Activated naive CD8-positive, alpha-beta T cell treated with anti-CD3 and anti-CD28 coated beads for 36 hours (primary cell): Measurements from ENCODE around the gene SLC4A7. TPM values are rescaled to one million over a fixed set of nuclear protein-coding genes. Genes with fewer than 3 reads are reported as not detected.
A peak's percentile ranks its signal among the peaks of the same experiment; 100 is the strongest.
"Not testable (repeated sequence)": the region's sequence is repeated elsewhere in the genome, so short reads cannot be mapped to it uniquely, and the experiment has no call there.

Source experiments
- DNase-seq: peaks from one replicate; pipeline ENCODE4 v3.0.0; 2021
- H3K27ac Mint-ChIP-seq: one replicate; pipeline ENCODE4 v1.8.0; 2022; ENCODE audit warnings: mild to moderate bottlenecking, moderate library complexity, mixed read lengths
- H3K27me3 Mint-ChIP-seq: one replicate; pipeline ENCODE4 v1.8.0; 2022; ENCODE audit warnings: mild to moderate bottlenecking, mixed read lengths
- H3K36me3 Mint-ChIP-seq: one replicate; pipeline ENCODE4 v1.8.0; 2021; ENCODE audit warnings: mild to moderate bottlenecking, mixed read lengths
- H3K4me1 Mint-ChIP-seq: one replicate; pipeline ENCODE4 v1.8.0; 2021; ENCODE audit warnings: mixed read lengths
- H3K4me3 Mint-ChIP-seq: one replicate; pipeline ENCODE4 v1.8.0; 2022; ENCODE audit warnings: mild to moderate bottlenecking, moderate library complexity, mixed read lengths
- H3K9me3 Mint-ChIP-seq: one replicate; pipeline ENCODE4 v1.8.0; 2022; ENCODE audit warnings: mixed read lengths
- total RNA-seq, 2 experiments: library from RNA; stranded (reverse); gene quantifications; one replicate each; pipeline ENCODE4 v1.2.3, GENCODE V29; 2021

Gene SLC4A7
- total RNA-seq, 2 experiments from 2014 or later, result 41.8 to 45.7 TPM

GRCh38 chr3:27464646-27465045 lies 19.5 kb downstream of the SLC4A7 start:
- no peak for DNase-seq
- Mint-ChIP-seq H3K27me3 (no peaks in the 10 kb centered on the region), H3K4me3 (no peak overlapping the region), H3K9me3 (no peaks in the 10 kb centered on the region), H3K27ac (no peak overlapping the region), H3K4me1 (peaks cover 11% of the 10 kb centered on the region), H3K36me3 (peaks cover 17% of the 10 kb centered on the region)

GRCh38 chr3:27462228-27462627 lies 22.0 kb downstream of the SLC4A7 start:
- Mint-ChIP-seq H3K4me3 (no peak overlapping the region), H3K9me3 (no peaks in the 10 kb centered on the region), H3K27me3 (no peaks in the 10 kb centered on the region), H3K36me3 (peaks cover 21% of the 10 kb centered on the region), H3K27ac (no peak overlapping the region), H3K4me1 (peaks cover 10% of the 10 kb centered on the region)
- no peak for DNase-seq

GRCh38 chr3:27458929-27459328 lies 25.3 kb downstream of the SLC4A7 start:
- peaks cover 30% of the 10 kb centered on the region for H3K36me3 Mint-ChIP-seq
- no peak overlapping the region for H3K27ac Mint-ChIP-seq
- no peak for DNase-seq
- no peaks in the 10 kb centered on the region for H3K9me3 Mint-ChIP-seq
- H3K4me3 Mint-ChIP-seq, result no peak overlapping the region
- H3K27me3 Mint-ChIP-seq, result no peaks in the 10 kb centered on the region
- H3K4me1 Mint-ChIP-seq, result peaks cover 31% of the 10 kb centered on the region

GRCh38 chr3:27456554-27456953 lies 27.6 kb downstream of the SLC4A7 start:
- no peak for DNase-seq
- H3K4me3 Mint-ChIP-seq, result no peak overlapping the region
- H3K9me3 Mint-ChIP-seq, result no peaks in the 10 kb centered on the region
- H3K36me3 Mint-ChIP-seq, result peaks cover 28% of the 10 kb centered on the region
- H3K4me1 Mint-ChIP-seq, result peaks cover 44% of the 10 kb centered on the region
- no peaks in the 10 kb centered on the region for H3K27me3 Mint-ChIP-seq
- H3K27ac Mint-ChIP-seq, result no peak overlapping the region

- peak overlapping the region; percentile 29 for H3K4me3 Mint-ChIP-seq
- H3K27me3 Mint-ChIP-seq, result no peaks in the 10 kb centered on the region
- peaks cover 46% of the 10 kb centered on the region for H3K4me1 Mint-ChIP-seq
- H3K9me3 Mint-ChIP-seq, result no peaks in the 10 kb centered on the region
- H3K36me3 Mint-ChIP-seq, result peaks cover 32% of the 10 kb centered on the region
- peak overlapping the region; percentile 87 for H3K27ac Mint-ChIP-seq
- DNase-seq, result no peak
Measured at GRCh38 chr3:27454914-27455313, 29.3 kb downstream of the SLC4A7 start.

GRCh38 chr3:27454461-27454860 lies 29.7 kb downstream of the SLC4A7 start:
- no peak for DNase-seq
- H3K27ac Mint-ChIP-seq, result peak overlapping the region; percentile 87
- H3K4me3 Mint-ChIP-seq, result peak overlapping the region; percentile 45
- H3K36me3 Mint-ChIP-seq, result peaks cover 32% of the 10 kb centered on the region
- H3K27me3 Mint-ChIP-seq, result no peaks in the 10 kb centered on the region
- no peaks in the 10 kb centered on the region for H3K9me3 Mint-ChIP-seq
- H3K4me1 Mint-ChIP-seq, result peaks cover 46% of the 10 kb centered on the region

- Mint-ChIP-seq H3K27me3 (no peaks in the 10 kb centered on the region), H3K4me1 (peaks cover 44% of the 10 kb centered on the region), H3K4me3 (no peak overlapping the region), H3K36me3 (peaks cover 37% of the 10 kb centered on the region), H3K9me3 (no peaks in the 10 kb centered on the region), H3K27ac (no peak overlapping the region)
- DNase-seq, result no peak
Measured at GRCh38 chr3:27452368-27453090, 31.7 kb downstream of the SLC4A7 start.

DNA sequence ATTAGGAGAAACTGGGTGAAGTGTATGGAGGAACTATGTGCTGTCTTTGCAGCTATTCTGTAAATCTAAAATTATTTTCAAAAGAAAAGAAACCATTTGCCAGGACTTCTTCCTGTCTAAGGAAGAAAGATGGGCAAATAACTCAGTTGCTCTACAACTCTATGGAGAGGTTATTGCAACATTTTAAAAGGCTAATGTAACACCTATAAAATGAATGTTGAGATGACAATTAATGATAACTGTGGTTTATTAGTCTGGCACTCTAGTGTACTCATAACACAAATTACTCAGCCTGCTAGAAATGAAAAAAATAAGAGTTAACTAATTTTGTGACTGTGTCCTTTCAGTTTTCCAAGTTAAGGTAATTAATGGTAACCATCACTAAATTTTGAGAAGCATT lies 32.3 kb downstream of the SLC4A7 start:
- Mint-ChIP-seq H3K27ac (no peak overlapping the region), H3K4me3 (no peak overlapping the region), H3K4me1 (peaks cover 42% of the 10 kb centered on the region), H3K36me3 (peaks cover 34% of the 10 kb centered on the region), H3K27me3 (no peaks in the 10 kb centered on the region), H3K9me3 (no peaks in the 10 kb centered on the region)
- DNase-seq, result no peak

DNA sequence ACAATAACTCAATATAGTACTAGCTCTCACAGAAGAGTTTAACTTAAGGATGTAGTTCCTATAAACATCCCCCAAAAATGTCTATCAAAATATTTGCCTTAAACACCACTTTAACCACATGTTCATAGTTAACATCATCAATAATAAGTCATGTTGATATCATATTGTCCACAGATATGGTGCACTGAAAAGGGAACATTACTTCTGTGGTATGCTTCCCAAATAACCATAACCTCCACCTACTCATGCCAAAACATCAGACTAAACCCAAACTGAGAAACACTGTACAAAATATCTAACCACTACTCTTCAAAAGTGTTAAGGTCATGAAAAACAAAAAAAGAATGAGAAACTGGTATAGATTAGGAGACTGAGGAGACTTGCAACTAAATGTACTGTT lies 32.9 kb downstream of the SLC4A7 start:
- Mint-ChIP-seq H3K27ac (no peak overlapping the region), H3K4me1 (peaks cover 38% of the 10 kb centered on the region), H3K36me3 (peaks cover 29% of the 10 kb centered on the region), H3K4me3 (no peak overlapping the region), H3K27me3 (no peaks in the 10 kb centered on the region), H3K9me3 (no peaks in the 10 kb centered on the region)
- DNase-seq, result no peak

- H3K4me3 Mint-ChIP-seq, result no peak overlapping the region
- H3K27ac Mint-ChIP-seq, result no peak overlapping the region
- H3K4me1 Mint-ChIP-seq, result peaks cover 26% of the 10 kb centered on the region
- no peak for DNase-seq
- H3K36me3 Mint-ChIP-seq, result peaks cover 30% of the 10 kb centered on the region
- H3K27me3 Mint-ChIP-seq, result no peaks in the 10 kb centered on the region
- H3K9me3 Mint-ChIP-seq, result no peaks in the 10 kb centered on the region
Measured at GRCh38 chr3:27449530-27450150, 34.5 kb downstream of the SLC4A7 start.

DNA sequence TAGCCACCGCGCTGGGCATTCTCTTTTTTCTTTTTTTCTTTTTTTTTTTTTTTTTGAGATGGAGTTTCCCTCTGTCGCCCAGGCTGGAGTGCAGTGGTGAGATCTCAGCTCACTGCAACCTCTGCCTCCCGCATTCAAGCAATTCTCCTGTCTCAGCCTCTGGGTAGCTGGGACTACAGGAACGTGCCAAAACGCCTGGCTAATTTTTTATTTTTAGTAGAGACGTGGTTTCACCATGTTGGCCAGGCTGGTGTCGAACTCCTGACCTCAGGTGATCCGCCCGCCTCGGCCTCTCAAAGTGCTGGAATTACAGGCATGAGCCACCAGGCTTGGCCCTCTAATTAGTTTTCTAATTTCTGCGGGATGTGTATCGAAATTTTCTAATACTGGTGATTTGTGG lies 41.2 kb downstream of the SLC4A7 start:
- H3K27ac Mint-ChIP-seq, DNase-seq, H3K4me3 Mint-ChIP-seq, H3K27me3 Mint-ChIP-seq, H3K4me1 Mint-ChIP-seq: not testable (repeated sequence)
- H3K9me3 Mint-ChIP-seq, result peaks cover 17% of the 10 kb centered on the region
- peaks cover 62% of the 10 kb centered on the region for H3K36me3 Mint-ChIP-seq

GRCh38 chr3:27438352-27438751 lies 45.8 kb downstream of the SLC4A7 start:
- Mint-ChIP-seq H3K36me3 (peaks cover 69% of the 10 kb centered on the region), H3K9me3 (peaks cover 17% of the 10 kb centered on the region)
- H3K4me1 Mint-ChIP-seq, H3K27ac Mint-ChIP-seq, DNase-seq, H3K4me3 Mint-ChIP-seq, H3K27me3 Mint-ChIP-seq: not testable (repeated sequence)

DNA sequence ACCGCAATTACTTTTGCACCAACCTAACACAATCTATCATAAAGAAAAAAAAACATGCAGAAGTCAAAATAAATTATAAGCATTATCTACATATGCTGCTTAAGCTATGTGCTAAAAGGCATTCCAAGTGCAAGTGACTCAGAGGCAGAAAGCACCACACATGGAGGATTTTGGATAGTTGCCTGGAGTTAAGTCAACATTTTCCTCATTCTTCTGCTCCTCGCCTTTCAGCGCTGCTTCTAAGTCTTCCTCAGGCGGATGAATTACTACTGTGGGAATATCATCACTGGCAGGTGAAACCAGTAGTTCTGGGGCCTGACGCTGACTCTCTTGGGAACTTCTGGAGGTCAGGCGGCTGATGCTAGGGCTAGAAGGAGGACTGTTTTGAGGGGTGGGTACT lies 53.1 kb downstream of the SLC4A7 start:
- H3K27me3 Mint-ChIP-seq, result no peaks in the 10 kb centered on the region
- H3K4me1 Mint-ChIP-seq, result peaks cover 2% of the 10 kb centered on the region
- DNase-seq, result no peak
- H3K4me3 Mint-ChIP-seq, result no peak overlapping the region
- H3K36me3 Mint-ChIP-seq, result peaks cover 46% of the 10 kb centered on the region
- H3K27ac Mint-ChIP-seq, result no peak overlapping the region
- H3K9me3 Mint-ChIP-seq, result no peaks in the 10 kb centered on the region

DNA sequence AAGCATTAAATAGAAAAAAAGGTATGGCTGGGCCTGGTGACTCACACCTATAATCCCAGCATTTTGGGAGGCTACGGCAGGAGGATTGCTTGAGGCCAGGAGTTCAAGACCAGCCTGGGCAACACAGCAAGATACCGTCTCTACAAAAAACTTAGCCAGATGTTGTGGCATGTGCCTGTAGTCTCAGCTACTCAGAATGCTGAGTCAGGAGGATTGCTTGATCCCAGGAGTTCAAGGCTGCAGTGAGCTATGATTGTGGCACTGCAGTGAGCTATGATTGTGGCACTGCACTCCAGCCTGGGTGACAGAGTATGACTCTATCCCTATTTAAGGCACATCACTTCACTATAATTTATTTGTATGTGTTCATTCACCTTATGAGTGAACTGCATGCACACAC lies 54.3 kb downstream of the SLC4A7 start:
- DNase-seq, result no peak
- Mint-ChIP-seq H3K4me3 (no peak overlapping the region), H3K27me3 (no peaks in the 10 kb centered on the region), H3K27ac (no peak overlapping the region), H3K36me3 (peaks cover 39% of the 10 kb centered on the region), H3K9me3 (no peaks in the 10 kb centered on the region), H3K4me1 (peaks cover 2% of the 10 kb centered on the region)

GRCh38 chr3:27428446-27428845 lies 55.7 kb downstream of the SLC4A7 start:
- peaks cover 2% of the 10 kb centered on the region for H3K4me1 Mint-ChIP-seq
- H3K4me3 Mint-ChIP-seq, result no peak overlapping the region
- peaks cover 38% of the 10 kb centered on the region for H3K36me3 Mint-ChIP-seq
- DNase-seq, result no peak
- H3K27me3 Mint-ChIP-seq, result no peaks in the 10 kb centered on the region
- H3K27ac Mint-ChIP-seq, result no peak overlapping the region
- H3K9me3 Mint-ChIP-seq, result no peaks in the 10 kb centered on the region

DNA sequence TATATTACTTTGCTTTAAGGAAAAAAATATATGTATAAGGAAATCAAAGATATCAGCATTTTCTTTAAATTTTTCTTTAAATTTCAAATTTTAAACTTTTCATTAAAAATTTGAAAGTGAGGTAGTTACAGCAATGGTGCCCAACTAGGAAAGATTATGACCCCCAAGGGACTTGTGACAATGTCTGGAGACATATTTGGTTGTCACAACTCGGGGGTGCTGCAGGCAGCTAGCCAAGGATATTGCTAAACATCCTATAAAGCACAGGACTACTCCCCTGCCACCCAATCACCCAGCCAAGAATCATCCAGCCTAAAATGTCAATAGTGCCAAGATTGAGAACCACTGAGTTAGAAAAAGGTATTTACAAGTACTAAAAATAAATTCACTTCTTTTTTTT lies 57.3 kb downstream of the SLC4A7 start:
- Mint-ChIP-seq H3K9me3 (no peaks in the 10 kb centered on the region), H3K27ac (no peak overlapping the region), H3K36me3 (peaks cover 29% of the 10 kb centered on the region), H3K4me3 (no peak overlapping the region), H3K4me1 (no peaks in the 10 kb centered on the region), H3K27me3 (no peaks in the 10 kb centered on the region)
- DNase-seq, result no peak
